WTC11 (cell line): ENCODE measurements around the gene LGALS4.

Source experiments
- CTCF ChIP-seq: fragments of 200-600 bp; IDR thresholded peaks from 2 replicates; pipeline ENCODE4 v1.8.0; 2022; ENCODE audit warnings: antibody characterized with exemption
- MAX ChIP-seq: sonication (generic); formaldehyde crosslinking; IDR thresholded peaks from 2 replicates; pipeline ENCODE4 v1.8.0; 2022; ENCODE audit warnings: mild to moderate bottlenecking, missing genetic modification reagents
- SP1 ChIP-seq: sonication (generic); formaldehyde crosslinking; conservative IDR thresholded peaks from 2 replicates; pipeline ENCODE4 v1.8.1; 2022; ENCODE audit warnings: missing genetic modification reagents
- TEAD1 ChIP-seq: sonication (generic); formaldehyde crosslinking; IDR thresholded peaks from 2 replicates; pipeline ENCODE4 v1.8.0; 2022; ENCODE audit warnings: mild to moderate bottlenecking, missing genetic modification reagents
- TF ChIP-seq, protein P1 (sequence below): sonication (generic); formaldehyde crosslinking; IDR thresholded peaks from 2 replicates; pipeline ENCODE4 v1.8.0; 2022; ENCODE audit warnings: mild to moderate bottlenecking, missing genetic modification reagents

DNA sequence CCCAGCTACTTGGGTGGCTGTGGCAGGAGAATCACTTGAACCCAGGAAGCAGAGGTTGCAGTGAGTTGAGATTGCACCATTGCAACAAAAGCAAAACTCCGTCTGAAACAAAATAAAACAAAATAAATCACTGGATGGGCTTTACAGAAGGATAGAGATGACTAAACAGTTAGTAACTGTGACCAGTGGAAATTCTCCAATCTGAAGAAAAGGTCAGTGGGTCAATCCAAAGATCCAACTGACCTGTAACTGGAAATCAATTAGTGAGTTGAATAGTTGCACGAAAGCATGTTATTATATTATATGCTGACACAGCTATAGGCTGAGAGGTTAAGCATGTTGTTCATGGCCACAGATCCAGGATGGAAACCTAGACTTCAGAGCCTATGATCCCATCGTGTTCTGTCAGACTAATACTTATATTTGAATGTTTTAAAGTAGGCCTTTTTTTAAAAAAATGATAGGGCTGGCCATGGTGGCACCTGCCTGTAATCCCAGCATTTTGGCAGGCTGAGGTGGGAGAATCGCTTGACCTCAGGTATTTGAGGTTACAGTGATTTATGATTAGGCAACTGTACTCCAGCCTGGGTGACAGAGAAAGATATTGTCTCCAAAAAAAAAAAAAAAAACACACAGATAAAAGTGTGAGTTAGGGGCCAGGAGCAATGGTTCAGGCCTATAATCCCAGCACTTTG, 17.4 kb upstream of the LGALS4 start:
- TF ChIP-seq CTCF (no peak), MAX (CRISPR knock-in tag) (no peak), SP1 (CRISPR knock-in tag) (no peak), TEAD1 (no peak)
- TF ChIP-seq, protein P1, sequence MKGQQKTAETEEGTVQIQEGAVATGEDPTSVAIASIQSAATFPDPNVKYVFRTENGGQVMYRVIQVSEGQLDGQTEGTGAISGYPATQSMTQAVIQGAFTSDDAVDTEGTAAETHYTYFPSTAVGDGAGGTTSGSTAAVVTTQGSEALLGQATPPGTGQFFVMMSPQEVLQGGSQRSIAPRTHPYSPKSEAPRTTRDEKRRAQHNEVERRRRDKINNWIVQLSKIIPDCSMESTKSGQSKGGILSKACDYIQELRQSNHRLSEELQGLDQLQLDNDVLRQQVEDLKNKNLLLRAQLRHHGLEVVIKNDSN (CRISPR knock-in tag), result no peak
